Measurements from ENCODE around the gene IQCM.

IQCM gene

GRCh38 chr4:149794352-149794751 lies 21.3 kb downstream of the IQCM start:
- no peaks in the 10 kb centered on the region for H3K4me1 Mint-ChIP-seq
- no peaks in the 10 kb centered on the region for H3K36me3 Mint-ChIP-seq
- no peak for DNase-seq (ENCODE audit: low spot score in 2 of 2)

GRCh38 chr4:149793459-149793858 lies 22.2 kb downstream of the IQCM start:
- no peak for ATAC-seq (ENCODE audit: low read depth)
- Mint-ChIP-seq H3K36me3 (no peaks in the 10 kb centered on the region), H3K9me3 (no peaks in the 10 kb centered on the region), H3K4me3 (no peak overlapping the region), H3K27ac (no peak overlapping the region), H3K4me1 (no peaks in the 10 kb centered on the region), H3K27me3 (no peaks in the 10 kb centered on the region)
- DNase-seq (ENCODE audit: low spot score in 2 of 2): no peak

More at GRCh38 chr4:149794352-149794751, 21.3 kb downstream of the IQCM start:
- Mint-ChIP-seq H3K9me3 (no peaks in the 10 kb centered on the region), H3K4me3 (no peak overlapping the region), H3K27ac (no peak overlapping the region), H3K27me3 (no peaks in the 10 kb centered on the region)
- no peak for ATAC-seq (ENCODE audit: low read depth)

GRCh38 chr4:149791851-149792250 lies 23.8 kb downstream of the IQCM start:
- Mint-ChIP-seq H3K27me3 (no peaks in the 10 kb centered on the region), H3K36me3 (no peaks in the 10 kb centered on the region), H3K27ac (no peak overlapping the region), H3K4me1 (no peaks in the 10 kb centered on the region), H3K9me3 (no peaks in the 10 kb centered on the region), H3K4me3 (no peak overlapping the region)
- ATAC-seq (ENCODE audit: low read depth) (no peak), DNase-seq (ENCODE audit: low spot score in 2 of 2) (no peak)

GRCh38 chr4:149790172-149790907 lies 25.3 kb downstream of the IQCM start:
- Mint-ChIP-seq H3K36me3 (no peaks in the 10 kb centered on the region), H3K9me3 (peaks cover 3% of the 10 kb centered on the region)
- no peak for DNase-seq (ENCODE audit: low spot score in 2 of 2)

GRCh38 chr4:149788300-149788699 lies 27.3 kb downstream of the IQCM start:
- ATAC-seq (ENCODE audit: low read depth) (no peak), DNase-seq (ENCODE audit: low spot score in 2 of 2) (no peak)
- H3K4me1 Mint-ChIP-seq: no peaks in the 10 kb centered on the region
- no peak overlapping the region for H3K4me3 Mint-ChIP-seq
- H3K9me3 Mint-ChIP-seq: peaks cover 5% of the 10 kb centered on the region
- H3K27me3 Mint-ChIP-seq: no peaks in the 10 kb centered on the region
- no peaks in the 10 kb centered on the region for H3K36me3 Mint-ChIP-seq
- H3K27ac Mint-ChIP-seq: no peak overlapping the region

More at GRCh38 chr4:149790172-149790907, 25.3 kb downstream of the IQCM start:
- Mint-ChIP-seq H3K27me3 (no peaks in the 10 kb centered on the region), H3K27ac (no peak overlapping the region), H3K4me3 (no peak overlapping the region), H3K4me1 (no peaks in the 10 kb centered on the region)
- ATAC-seq (ENCODE audit: low read depth): no peak

GRCh38 chr4:149785696-149786431 lies 29.8 kb downstream of the IQCM start:
- Mint-ChIP-seq H3K27ac (no peak overlapping the region), H3K4me3 (no peak overlapping the region), H3K9me3 (peaks cover 7% of the 10 kb centered on the region), H3K4me1 (no peaks in the 10 kb centered on the region), H3K36me3 (no peaks in the 10 kb centered on the region), H3K27me3 (no peaks in the 10 kb centered on the region)
- ATAC-seq (ENCODE audit: low read depth) (no peak), DNase-seq (ENCODE audit: low spot score in 2 of 2) (no peak)

- H3K4me3 Mint-ChIP-seq: no peak overlapping the region
- H3K9me3 Mint-ChIP-seq: peaks cover 7% of the 10 kb centered on the region
- H3K36me3 Mint-ChIP-seq: no peaks in the 10 kb centered on the region
- no peaks in the 10 kb centered on the region for H3K4me1 Mint-ChIP-seq
- DNase-seq (ENCODE audit: low spot score in 2 of 2) (no peak), ATAC-seq (ENCODE audit: low read depth) (no peak)
- H3K27me3 Mint-ChIP-seq: no peaks in the 10 kb centered on the region
- no peak overlapping the region for H3K27ac Mint-ChIP-seq
Measured at GRCh38 chr4:149784018-149784417, 31.6 kb downstream of the IQCM start.

- Mint-ChIP-seq H3K4me1 (no peaks in the 10 kb centered on the region), H3K9me3 (peaks cover 5% of the 10 kb centered on the region), H3K27me3 (no peaks in the 10 kb centered on the region), H3K4me3 (no peak overlapping the region), H3K27ac (no peak overlapping the region), H3K36me3 (no peaks in the 10 kb centered on the region)
- DNase-seq (ENCODE audit: low spot score in 2 of 2) (no peak), ATAC-seq (ENCODE audit: low read depth) (no peak)
Measured at GRCh38 chr4:149781150-149781549, 34.5 kb downstream of the IQCM start.

- no peak for DNase-seq (ENCODE audit: low spot score in 2 of 2)
- Mint-ChIP-seq H3K4me3 (no peak overlapping the region), H3K9me3 (peaks cover 1% of the 10 kb centered on the region), H3K4me1 (no peaks in the 10 kb centered on the region), H3K27ac (no peak overlapping the region), H3K27me3 (no peaks in the 10 kb centered on the region), H3K36me3 (no peaks in the 10 kb centered on the region)
- ATAC-seq (ENCODE audit: low read depth): no peak
Measured at GRCh38 chr4:149768477-149768876, 47.2 kb downstream of the IQCM start.

- H3K36me3 Mint-ChIP-seq: no peaks in the 10 kb centered on the region
- no peaks in the 10 kb centered on the region for H3K4me1 Mint-ChIP-seq
- DNase-seq (ENCODE audit: low spot score in 2 of 2): no peak
- H3K9me3 Mint-ChIP-seq: peaks cover 1% of the 10 kb centered on the region
- no peak overlapping the region for H3K4me3 Mint-ChIP-seq
- ATAC-seq (ENCODE audit: low read depth): no peak
- H3K27me3 Mint-ChIP-seq: no peaks in the 10 kb centered on the region
- H3K27ac Mint-ChIP-seq: no peak overlapping the region
Measured at GRCh38 chr4:149766135-149766534, 49.5 kb downstream of the IQCM start.

- H3K9me3 Mint-ChIP-seq: peaks cover 1% of the 10 kb centered on the region
- no peak for DNase-seq (ENCODE audit: low spot score in 2 of 2)
- H3K27ac Mint-ChIP-seq: no peak overlapping the region
- H3K36me3 Mint-ChIP-seq: no peaks in the 10 kb centered on the region
- no peak for ATAC-seq (ENCODE audit: low read depth)
- H3K4me3 Mint-ChIP-seq: no peak overlapping the region
- no peaks in the 10 kb centered on the region for H3K4me1 Mint-ChIP-seq
- H3K27me3 Mint-ChIP-seq: no peaks in the 10 kb centered on the region
Measured at GRCh38 chr4:149765630-149766029, 50.0 kb downstream of the IQCM start.

GRCh38 chr4:149755969-149756368 lies 59.7 kb downstream of the IQCM start:
- Mint-ChIP-seq H3K9me3 (no peaks in the 10 kb centered on the region), H3K4me1 (no peaks in the 10 kb centered on the region), H3K27ac (no peak overlapping the region), H3K27me3 (no peaks in the 10 kb centered on the region), H3K36me3 (no peaks in the 10 kb centered on the region), H3K4me3 (no peak overlapping the region)
- ATAC-seq (ENCODE audit: low read depth): no peak
- no peak for DNase-seq (ENCODE audit: low spot score in 2 of 2)

- Mint-ChIP-seq H3K4me3 (no peak overlapping the region), H3K4me1 (no peaks in the 10 kb centered on the region), H3K36me3 (no peaks in the 10 kb centered on the region), H3K27me3 (no peaks in the 10 kb centered on the region), H3K9me3 (no peaks in the 10 kb centered on the region), H3K27ac (no peak overlapping the region)
- DNase-seq (ENCODE audit: low spot score in 2 of 2) (no peak), ATAC-seq (ENCODE audit: low read depth) (no peak)
Measured at GRCh38 chr4:149754526-149754925, 61.1 kb downstream of the IQCM start.

GRCh38 chr4:149752729-149753128 lies 62.9 kb downstream of the IQCM start:
- Mint-ChIP-seq H3K27me3 (no peaks in the 10 kb centered on the region), H3K4me3 (no peak overlapping the region), H3K9me3 (no peaks in the 10 kb centered on the region), H3K27ac (no peak overlapping the region), H3K4me1 (no peaks in the 10 kb centered on the region), H3K36me3 (no peaks in the 10 kb centered on the region)
- no peak for ATAC-seq (ENCODE audit: low read depth)
- no peak for DNase-seq (ENCODE audit: low spot score in 2 of 2)

- no peaks in the 10 kb centered on the region for H3K4me1 Mint-ChIP-seq
- no peaks in the 10 kb centered on the region for H3K36me3 Mint-ChIP-seq
- H3K4me3 Mint-ChIP-seq: no peak overlapping the region
- no peaks in the 10 kb centered on the region for H3K27me3 Mint-ChIP-seq
- H3K9me3 Mint-ChIP-seq: no peaks in the 10 kb centered on the region
- ATAC-seq (ENCODE audit: low read depth) (no peak), DNase-seq (ENCODE audit: low spot score in 2 of 2) (no peak)
- no peak overlapping the region for H3K27ac Mint-ChIP-seq
Measured at GRCh38 chr4:149751174-149751573, 64.5 kb downstream of the IQCM start.
